GM12865 (cell line): ENCODE measurements around the gene MITD1.

ENCODE experiments used
- DNase-seq: peaks from one replicate; pipeline ENCODE4 v3.0.0; 2010; ENCODE audit warnings: low read depth
- H3K4me3 ChIP-seq: 2 replicates; pipeline ENCODE4 v1.5.1; 2011; ENCODE audit warnings: mild to moderate bottlenecking, low read depth, low read length, control low read depth
- TF ChIP-seq, protein P1 (sequence below): IDR thresholded peaks from 2 replicates; pipeline ENCODE4 v1.5.1; 2011; ENCODE audit warnings: low read length, control low read depth, low read depth, inconsistent platforms; ENCODE audit not compliant: insufficient read depth; ENCODE audit errors: missing control alignments

The MITD1 gene

DNA sequence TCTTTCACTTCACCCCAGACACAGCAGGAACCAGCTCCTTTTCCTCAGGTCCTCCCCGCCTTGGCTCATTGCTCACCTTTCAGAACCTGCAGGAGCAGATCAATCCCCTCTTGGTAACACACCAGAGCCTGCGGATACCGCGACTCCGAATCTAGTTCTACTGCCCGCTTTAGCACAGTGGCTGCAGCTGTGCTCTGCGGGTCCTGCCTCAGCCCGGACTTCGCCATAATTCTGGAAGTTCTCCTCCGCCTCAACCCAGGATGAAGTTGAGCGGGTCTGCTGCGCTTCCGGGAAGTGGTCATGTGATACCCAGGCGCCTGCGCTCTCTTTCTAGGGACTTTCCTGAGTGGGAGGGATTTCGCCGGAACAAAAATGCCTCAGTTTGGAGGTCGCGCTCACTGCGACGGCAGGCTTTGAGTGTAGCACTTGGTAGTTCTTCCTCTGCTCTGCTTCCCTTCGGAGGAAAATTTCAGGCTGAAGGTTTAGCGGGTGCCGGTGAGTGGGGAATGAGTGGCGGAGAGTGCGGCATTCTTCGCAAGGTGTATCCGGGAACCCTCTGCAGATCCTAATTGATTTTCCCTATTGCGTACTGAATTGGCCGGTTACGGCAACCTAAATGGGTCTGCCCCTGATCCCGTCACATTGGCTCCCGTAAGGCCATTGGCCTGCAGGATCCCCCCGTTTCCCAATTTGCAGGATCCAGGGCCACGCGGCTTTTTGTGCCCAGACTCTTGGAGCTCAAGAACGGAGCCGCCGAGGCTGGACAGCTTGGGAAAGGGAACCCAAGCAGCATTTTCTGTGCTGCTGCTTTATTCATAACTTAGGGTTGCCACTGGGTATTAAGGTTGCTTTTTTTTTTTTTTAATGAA is at the start of gene MITD1, which contains the start of gene MRPL30:
TSS of gene MITD1 (minus strand) at position 304 of the 869 bp plus-strand sequence. CDS start at position 227, 77 bp downstream.
TSS of gene MRPL30 (plus strand) at position 430 of the 869 bp plus-strand sequence. CDS start 5,020 bp downstream, outside the sequence.
- TF ChIP-seq, protein P1, sequence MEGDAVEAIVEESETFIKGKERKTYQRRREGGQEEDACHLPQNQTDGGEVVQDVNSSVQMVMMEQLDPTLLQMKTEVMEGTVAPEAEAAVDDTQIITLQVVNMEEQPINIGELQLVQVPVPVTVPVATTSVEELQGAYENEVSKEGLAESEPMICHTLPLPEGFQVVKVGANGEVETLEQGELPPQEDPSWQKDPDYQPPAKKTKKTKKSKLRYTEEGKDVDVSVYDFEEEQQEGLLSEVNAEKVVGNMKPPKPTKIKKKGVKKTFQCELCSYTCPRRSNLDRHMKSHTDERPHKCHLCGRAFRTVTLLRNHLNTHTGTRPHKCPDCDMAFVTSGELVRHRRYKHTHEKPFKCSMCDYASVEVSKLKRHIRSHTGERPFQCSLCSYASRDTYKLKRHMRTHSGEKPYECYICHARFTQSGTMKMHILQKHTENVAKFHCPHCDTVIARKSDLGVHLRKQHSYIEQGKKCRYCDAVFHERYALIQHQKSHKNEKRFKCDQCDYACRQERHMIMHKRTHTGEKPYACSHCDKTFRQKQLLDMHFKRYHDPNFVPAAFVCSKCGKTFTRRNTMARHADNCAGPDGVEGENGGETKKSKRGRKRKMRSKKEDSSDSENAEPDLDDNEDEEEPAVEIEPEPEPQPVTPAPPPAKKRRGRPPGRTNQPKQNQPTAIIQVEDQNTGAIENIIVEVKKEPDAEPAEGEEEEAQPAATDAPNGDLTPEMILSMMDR = no peak
- DNase-seq = peak; percentile 96
- peak within 1 kb of the TSS; percentile 95 for H3K4me3 ChIP-seq

DNA sequence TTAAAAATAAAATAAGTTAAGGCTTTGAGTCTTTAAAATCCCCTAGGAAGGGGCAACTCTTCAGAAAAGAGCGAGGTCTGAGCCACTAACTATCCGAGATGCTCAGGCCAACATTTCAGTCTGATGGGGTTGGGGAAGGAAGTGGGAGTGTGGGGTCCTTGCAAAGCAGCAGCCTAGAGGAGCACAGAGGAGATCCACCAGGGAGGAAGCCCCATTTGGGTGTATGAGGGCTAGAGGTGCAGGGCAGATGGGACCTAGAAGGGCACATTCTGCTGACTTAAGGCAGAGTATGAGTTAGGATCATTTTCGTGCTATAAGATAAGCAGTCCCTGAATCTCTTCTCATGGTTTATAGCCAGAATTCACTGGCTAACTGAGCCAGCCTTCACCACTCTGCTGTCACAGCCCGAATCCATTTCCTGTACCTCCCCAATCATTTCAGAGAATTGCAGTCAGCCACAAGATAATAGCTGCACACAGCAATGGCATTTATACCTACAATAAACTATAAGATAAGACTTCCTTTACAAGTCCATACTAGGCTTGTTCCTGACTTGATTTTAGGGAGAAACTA is 37.2 kb upstream of the MITD1 start:
- TF ChIP-seq, protein P1 = no peak
- no peak for DNase-seq

DNA sequence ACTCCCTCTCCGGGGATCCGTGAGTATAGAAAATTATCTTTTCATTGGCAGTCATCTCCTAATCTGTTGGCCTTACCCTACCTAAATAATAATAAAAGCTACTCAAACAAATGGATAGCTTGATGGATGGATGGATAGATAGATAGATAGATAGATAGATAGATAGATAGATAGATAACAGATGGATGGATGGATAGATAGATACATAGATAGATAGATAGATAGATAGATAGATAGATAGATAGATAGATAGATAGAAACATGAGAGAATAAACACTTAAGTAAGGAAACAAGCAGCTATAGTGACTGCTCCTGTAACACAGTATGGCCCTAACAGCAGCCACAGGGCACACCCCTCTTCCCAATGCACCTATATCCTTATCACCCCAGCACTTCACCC is 35.2 kb upstream of the MITD1 start:
- TF ChIP-seq, protein P1 = no peak
- DNase-seq = no peak
- no peak overlapping the region for H3K4me3 ChIP-seq

More for the DNA sequence above, 37.2 kb upstream of the MITD1 start:
- no peak overlapping the region for H3K4me3 ChIP-seq

DNA sequence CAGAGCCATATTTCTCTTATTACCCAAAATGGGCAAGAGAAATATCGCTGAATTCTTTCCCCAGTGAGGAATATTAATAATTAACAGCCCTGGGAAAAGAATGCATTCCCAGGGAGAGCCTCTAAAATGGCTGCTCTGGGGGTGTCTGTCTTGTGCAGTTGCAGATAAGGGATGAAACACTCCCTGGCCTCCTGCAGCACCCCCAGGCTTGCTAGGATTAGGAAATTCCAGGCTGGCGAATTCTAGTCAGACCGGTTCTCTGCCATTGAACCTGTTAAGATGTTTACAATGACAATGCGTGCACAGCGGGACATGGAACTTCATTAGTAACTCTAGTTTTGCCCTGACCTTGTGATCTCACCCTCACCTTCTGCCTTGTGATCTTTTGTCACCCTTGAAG is 24.6 kb upstream of the MITD1 start:
- no peak for DNase-seq
- TF ChIP-seq, protein P1 = no peak
- no peak overlapping the region for H3K4me3 ChIP-seq

DNA sequence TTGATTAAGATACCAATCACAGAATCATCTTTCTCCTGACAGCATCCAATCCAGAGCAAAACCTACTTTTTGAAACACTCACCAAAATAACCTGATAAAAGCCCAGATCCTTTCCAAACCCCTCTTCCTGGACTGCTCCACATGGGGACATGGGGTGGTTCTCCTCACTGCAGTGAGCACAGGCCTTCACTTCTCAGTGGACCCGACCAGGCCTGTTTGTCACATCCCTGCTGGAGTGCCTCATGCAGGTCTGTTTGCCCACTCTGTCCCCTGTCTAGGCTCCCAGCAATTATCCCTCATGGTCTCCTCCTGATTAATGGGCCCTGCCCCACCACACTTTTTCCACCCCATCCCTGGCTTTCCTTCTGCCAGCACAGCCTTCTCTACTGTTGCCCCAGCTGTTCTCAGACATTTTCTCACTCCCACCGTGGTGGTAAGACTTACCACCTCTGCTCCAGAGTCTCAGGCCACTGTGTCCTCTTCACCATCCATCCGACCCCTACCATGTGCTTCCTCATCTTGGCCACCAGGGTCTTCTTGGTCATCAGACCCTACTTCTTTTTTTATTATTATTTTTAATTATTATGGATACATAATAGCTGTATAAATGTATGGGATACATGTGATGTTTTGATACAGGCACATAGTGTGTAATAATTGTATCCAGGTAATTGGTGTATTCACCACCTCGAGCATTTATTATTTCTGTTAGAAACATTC is 21.3 kb upstream of the MITD1 start:
- H3K4me3 ChIP-seq = no peak overlapping the region
- DNase-seq = no peak
- TF ChIP-seq, protein P1 = no peak

DNA sequence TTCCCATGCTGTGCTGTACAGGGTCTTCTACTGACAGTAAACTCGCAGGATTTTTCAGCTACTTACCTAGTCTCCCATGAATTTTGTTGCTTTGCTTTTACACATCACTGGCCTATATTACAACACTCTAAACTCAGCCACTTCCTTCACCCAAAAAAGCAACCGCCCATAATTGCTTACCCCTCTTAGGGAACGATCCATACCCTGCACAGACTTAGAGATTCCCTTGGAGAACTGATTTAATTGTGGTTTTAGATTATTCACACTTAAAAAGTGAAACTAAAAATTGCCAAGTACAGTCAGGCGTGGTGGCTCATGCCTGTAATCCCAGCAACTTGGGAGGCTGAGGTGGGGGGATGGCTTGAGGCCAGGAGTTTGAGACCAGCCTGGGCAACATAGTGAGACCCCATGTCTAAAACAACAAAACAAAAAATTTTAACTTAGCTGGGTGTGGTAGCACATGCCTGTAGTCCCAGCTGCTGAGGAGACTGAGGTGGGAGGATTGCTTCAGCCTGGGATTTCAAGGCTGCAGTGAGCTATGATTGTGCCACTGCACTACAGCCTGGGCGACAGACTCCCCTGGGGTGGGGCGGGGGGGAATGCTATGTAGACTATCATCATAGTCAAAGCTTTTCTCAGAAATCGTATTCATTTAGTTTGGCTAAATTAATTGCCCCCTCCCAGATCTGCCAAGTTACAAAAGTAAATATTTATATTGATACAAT is 19.4 kb upstream of the MITD1 start:
- TF ChIP-seq, protein P1 = no peak
- H3K4me3 ChIP-seq = no peak overlapping the region
- DNase-seq = no peak
